Measurements from ENCODE around the gene CPN2. TPM values are rescaled to one million over a fixed set of nuclear protein-coding genes. Genes with fewer than 3 reads are reported as not detected.

The CPN2 gene
- total RNA-seq, 1 experiment from 2014 or later: 0.08 TPM

DNA sequence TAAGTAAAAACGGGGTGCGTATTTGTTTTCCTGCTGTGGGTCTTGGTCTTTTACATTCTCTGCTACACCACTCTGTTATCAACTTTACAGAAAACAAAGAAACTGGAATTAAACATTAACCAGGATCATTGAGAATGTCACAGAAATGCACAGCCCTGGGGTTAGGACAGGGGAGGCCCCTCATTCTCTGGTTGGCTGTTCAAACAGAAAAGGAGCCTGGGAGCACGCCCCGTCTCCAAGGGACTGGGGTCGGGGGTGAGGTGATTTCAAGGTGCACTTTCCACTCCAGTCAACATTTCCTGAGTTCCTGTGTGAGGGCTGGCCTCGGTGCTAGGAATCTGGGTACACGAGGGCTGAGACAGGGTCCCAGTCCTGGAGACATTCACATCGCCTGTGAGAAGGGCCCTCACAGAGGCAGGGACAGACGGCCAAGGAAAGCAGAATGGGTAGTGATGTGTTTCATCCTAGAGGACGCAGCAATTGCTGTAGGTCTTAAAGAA lies 30.3 kb downstream of the CPN2 start:
- ATAC-seq: no peak
- no peak overlapping the region for H3K4me3 ChIP-seq (ENCODE audit: low read depth in 2 of 2, low read length in 2 of 2)
- H3K27me3 ChIP-seq (ENCODE audit: control insufficient read depth, insufficient read depth, low read length): no peaks in the 10 kb centered on the region
- TF ChIP-seq, protein P1, sequence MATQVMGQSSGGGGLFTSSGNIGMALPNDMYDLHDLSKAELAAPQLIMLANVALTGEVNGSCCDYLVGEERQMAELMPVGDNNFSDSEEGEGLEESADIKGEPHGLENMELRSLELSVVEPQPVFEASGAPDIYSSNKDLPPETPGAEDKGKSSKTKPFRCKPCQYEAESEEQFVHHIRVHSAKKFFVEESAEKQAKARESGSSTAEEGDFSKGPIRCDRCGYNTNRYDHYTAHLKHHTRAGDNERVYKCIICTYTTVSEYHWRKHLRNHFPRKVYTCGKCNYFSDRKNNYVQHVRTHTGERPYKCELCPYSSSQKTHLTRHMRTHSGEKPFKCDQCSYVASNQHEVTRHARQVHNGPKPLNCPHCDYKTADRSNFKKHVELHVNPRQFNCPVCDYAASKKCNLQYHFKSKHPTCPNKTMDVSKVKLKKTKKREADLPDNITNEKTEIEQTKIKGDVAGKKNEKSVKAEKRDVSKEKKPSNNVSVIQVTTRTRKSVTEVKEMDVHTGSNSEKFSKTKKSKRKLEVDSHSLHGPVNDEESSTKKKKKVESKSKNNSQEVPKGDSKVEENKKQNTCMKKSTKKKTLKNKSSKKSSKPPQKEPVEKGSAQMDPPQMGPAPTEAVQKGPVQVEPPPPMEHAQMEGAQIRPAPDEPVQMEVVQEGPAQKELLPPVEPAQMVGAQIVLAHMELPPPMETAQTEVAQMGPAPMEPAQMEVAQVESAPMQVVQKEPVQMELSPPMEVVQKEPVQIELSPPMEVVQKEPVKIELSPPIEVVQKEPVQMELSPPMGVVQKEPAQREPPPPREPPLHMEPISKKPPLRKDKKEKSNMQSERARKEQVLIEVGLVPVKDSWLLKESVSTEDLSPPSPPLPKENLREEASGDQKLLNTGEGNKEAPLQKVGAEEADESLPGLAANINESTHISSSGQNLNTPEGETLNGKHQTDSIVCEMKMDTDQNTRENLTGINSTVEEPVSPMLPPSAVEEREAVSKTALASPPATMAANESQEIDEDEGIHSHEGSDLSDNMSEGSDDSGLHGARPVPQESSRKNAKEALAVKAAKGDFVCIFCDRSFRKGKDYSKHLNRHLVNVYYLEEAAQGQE (IDR thresholded peaks at IDR 0.05; ENCODE audit: insufficient read depth in 1 of 2, low read depth in 2 of 2, low read length in 1 of 2): no peak
- TF ChIP-seq SIN3A (IDR thresholded peaks at IDR 0.05; ENCODE audit: borderline replicate concordance, insufficient read depth, low read depth, low read length): no peak
- TF ChIP-seq, protein P2, sequence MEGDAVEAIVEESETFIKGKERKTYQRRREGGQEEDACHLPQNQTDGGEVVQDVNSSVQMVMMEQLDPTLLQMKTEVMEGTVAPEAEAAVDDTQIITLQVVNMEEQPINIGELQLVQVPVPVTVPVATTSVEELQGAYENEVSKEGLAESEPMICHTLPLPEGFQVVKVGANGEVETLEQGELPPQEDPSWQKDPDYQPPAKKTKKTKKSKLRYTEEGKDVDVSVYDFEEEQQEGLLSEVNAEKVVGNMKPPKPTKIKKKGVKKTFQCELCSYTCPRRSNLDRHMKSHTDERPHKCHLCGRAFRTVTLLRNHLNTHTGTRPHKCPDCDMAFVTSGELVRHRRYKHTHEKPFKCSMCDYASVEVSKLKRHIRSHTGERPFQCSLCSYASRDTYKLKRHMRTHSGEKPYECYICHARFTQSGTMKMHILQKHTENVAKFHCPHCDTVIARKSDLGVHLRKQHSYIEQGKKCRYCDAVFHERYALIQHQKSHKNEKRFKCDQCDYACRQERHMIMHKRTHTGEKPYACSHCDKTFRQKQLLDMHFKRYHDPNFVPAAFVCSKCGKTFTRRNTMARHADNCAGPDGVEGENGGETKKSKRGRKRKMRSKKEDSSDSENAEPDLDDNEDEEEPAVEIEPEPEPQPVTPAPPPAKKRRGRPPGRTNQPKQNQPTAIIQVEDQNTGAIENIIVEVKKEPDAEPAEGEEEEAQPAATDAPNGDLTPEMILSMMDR (IDR thresholded peaks at IDR 0.05): no peak
- no peak for TF ChIP-seq POLR2AphosphoS5 (IDR thresholded peaks at IDR 0.05; ENCODE audit: low read depth, low read length)
- TF ChIP-seq TCF7L2 (IDR thresholded peaks at IDR 0.05; ENCODE audit: low read depth, low read length): no peak
- CTCF ChIA-PET: interaction anchor here (0.7 kb wide), 1 partner anchor 1071 kb away, joined by 3 read pairs; no protein-coding TSS in a partner anchor
- intact Hi-C loops (cut with micrococcal nuclease; ENCODE audit: unreplicated experiment) (no loop called here), in situ Hi-C loops (cut with HindIII; ENCODE audit: low pct_unique_long_range_greater_than_20kb, low sequenced_read_pairs) (loop anchor here (25.0 kb wide), 1 partner anchor 558 kb away; no protein-coding TSS in a partner anchor)
- no peaks in the 10 kb centered on the region for H3K9me3 ChIP-seq (ENCODE audit: control insufficient read depth, insufficient read depth, low read depth, low read length)
- peaks cover 12% of the 10 kb centered on the region for H3K4me1 ChIP-seq (ENCODE audit: control insufficient read depth, insufficient read depth, low read length)
- H3K27ac ChIP-seq (ENCODE audit: low read length): no peak overlapping the region
- no peaks in the 10 kb centered on the region for H3K36me3 ChIP-seq (ENCODE audit: control insufficient read depth, insufficient read depth, low read length)
- POLR2A ChIA-PET: no interaction called here
- no peak for DNase-seq (ENCODE audit: low read depth, low spot score)
- BruUV-seq (replicated peaks): no TSS peak

DNA sequence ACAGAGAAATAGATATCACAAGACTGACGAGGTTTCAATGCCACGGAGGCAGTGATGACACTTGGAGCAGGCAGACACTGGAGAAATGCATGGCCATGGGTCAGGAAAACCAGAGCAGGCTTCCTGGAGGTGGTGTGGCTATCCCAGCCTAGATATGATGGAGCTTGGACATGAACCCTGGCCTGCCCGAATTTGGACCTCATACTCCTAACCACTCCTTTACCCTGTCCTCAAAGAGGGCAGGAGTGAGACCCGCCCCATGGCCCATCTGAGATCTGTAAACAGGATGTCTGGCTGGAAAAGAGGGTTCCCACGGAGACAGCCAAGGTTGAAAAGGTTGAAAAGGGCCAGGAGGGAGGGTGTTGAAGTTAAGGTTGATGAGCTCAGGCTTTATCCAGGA lies 31.0 kb downstream of the CPN2 start:
- POLR2A ChIA-PET: no interaction called here
- CTCF ChIA-PET: no interaction called here
- no peaks in the 10 kb centered on the region for H3K9me3 ChIP-seq (ENCODE audit: control insufficient read depth, insufficient read depth, low read depth, low read length)
- intact Hi-C loops (cut with micrococcal nuclease; ENCODE audit: unreplicated experiment): no loop called here
- H3K4me3 ChIP-seq (ENCODE audit: low read depth in 2 of 2, low read length in 2 of 2): no peak overlapping the region
- H3K4me1 ChIP-seq (ENCODE audit: control insufficient read depth, insufficient read depth, low read length): peaks cover 13% of the 10 kb centered on the region
- H3K36me3 ChIP-seq (ENCODE audit: control insufficient read depth, insufficient read depth, low read length): no peaks in the 10 kb centered on the region
- no peaks in the 10 kb centered on the region for H3K27me3 ChIP-seq (ENCODE audit: control insufficient read depth, insufficient read depth, low read length)
- TF ChIP-seq SIN3A (IDR thresholded peaks at IDR 0.05; ENCODE audit: borderline replicate concordance, insufficient read depth, low read depth, low read length) (no peak), TCF7L2 (IDR thresholded peaks at IDR 0.05; ENCODE audit: low read depth, low read length) (no peak), POLR2AphosphoS5 (IDR thresholded peaks at IDR 0.05; ENCODE audit: low read depth, low read length) (no peak)
- TF ChIP-seq, protein P2 (IDR thresholded peaks at IDR 0.05): no peak
- TF ChIP-seq, protein P1 (IDR thresholded peaks at IDR 0.05; ENCODE audit: insufficient read depth in 1 of 2, low read depth in 2 of 2, low read length in 1 of 2): no peak
- no peak for ATAC-seq
- no TSS peak for BruUV-seq (replicated peaks)
- H3K27ac ChIP-seq (ENCODE audit: low read length): no peak overlapping the region
- in situ Hi-C loops (cut with HindIII; ENCODE audit: low pct_unique_long_range_greater_than_20kb, low sequenced_read_pairs): loop anchor here (25.0 kb wide), 1 partner anchor 558 kb away; no protein-coding TSS in a partner anchor
- no peak for DNase-seq (ENCODE audit: low read depth, low spot score)

All from Panc1 (cell line).